SU-DHL-6 (cell line): Measurements from ENCODE around the gene ACSS2.

Experiments
- CTCF ChIP-seq: fragments of 200-600 bp; sonication (generic); IDR thresholded peaks from one replicate; pipeline ENCODE4 v1.5.1; 2017; ENCODE audit warnings: antibody characterized with exemption, mild to moderate bottlenecking, low read length, moderate library complexity; ENCODE audit not compliant: insufficient read depth, poor library complexity, severe bottlenecking
- EZH2phosphoT487 ChIP-seq: fragments of 200-600 bp; sonication (generic), shearing (Covaris generic); conservative IDR thresholded peaks from 2 replicates; pipeline ENCODE4 v1.6.1; 2018; ENCODE audit warnings: mild to moderate bottlenecking, antibody characterized with exemption, low read length, moderate library complexity, mixed read lengths

GRCh38 chr20:34850969-34851368, 25.4 kb upstream of the ACSS2 start:
- TF ChIP-seq CTCF: no peak
- no peak for TF ChIP-seq EZH2phosphoT487
